Loucy (cell line): Measurements from ENCODE around the gene TNFAIP3.
"Not testable (repeated sequence)": the region's sequence is repeated elsewhere in the genome, so short reads cannot be mapped to it uniquely, and the experiment has no call there.

Source experiments
- H2AFZ ChIP-seq: fragments of 200-600 bp; sonication (generic); 2 replicates; pipeline ENCODE4 v1.6.0; 2016; ENCODE audit warnings: antibody characterized with exemption, mild to moderate bottlenecking, low read length, moderate library complexity
- H3F3A ChIP-seq: fragments of 200-600 bp; 2 replicates; pipeline ENCODE4 v1.6.0; 2016; ENCODE audit warnings: antibody characterized with exemption, low read depth, mild to moderate bottlenecking
- H3K27me3 ChIP-seq: fragments of 200-600 bp; sonication (generic); 2 replicates; pipeline ENCODE4 v1.6.1; 2014; ENCODE audit warnings: low read length, mild to moderate bottlenecking; ENCODE audit not compliant: insufficient read depth, poor library complexity, severe bottlenecking
- H3K36me3 ChIP-seq: fragments of 200-600 bp; sonication (generic); 2 replicates; pipeline ENCODE4 v1.6.1; 2016; ENCODE audit warnings: low read length; ENCODE audit not compliant: insufficient read depth
- H3K4me1 ChIP-seq: fragments of 200-600 bp; sonication (generic); 2 replicates; pipeline ENCODE4 v1.5.1; 2014; ENCODE audit warnings: low read length, mild to moderate bottlenecking; ENCODE audit not compliant: insufficient read depth, poor library complexity, severe bottlenecking
- H3K4me2 ChIP-seq: fragments of 200-600 bp; sonication (generic); 2 replicates; pipeline ENCODE4 v1.6.0; 2014; ENCODE audit warnings: antibody characterized with exemption, low read length, low read depth, mild to moderate bottlenecking; ENCODE audit not compliant: poor library complexity, severe bottlenecking
- H3K4me3 ChIP-seq: fragments of 200-600 bp; sonication (generic); 2 replicates; pipeline ENCODE4 v1.5.1; 2014; ENCODE audit warnings: low read length, mild to moderate bottlenecking, mixed read lengths; ENCODE audit not compliant: poor library complexity, severe bottlenecking
- H3K79me2 ChIP-seq: fragments of 200-600 bp; sonication (generic); 2 replicates; pipeline ENCODE4 v1.6.1; 2014; ENCODE audit warnings: low read length; ENCODE audit not compliant: insufficient read depth
- H3K9ac ChIP-seq: fragments of 200-600 bp; sonication (generic); 2 replicates; pipeline ENCODE4 v1.6.0; 2014; ENCODE audit warnings: mild to moderate bottlenecking, low read depth, low read length, moderate library complexity; ENCODE audit not compliant: poor library complexity, severe bottlenecking
- H3K9me2 ChIP-seq: fragments of 200-600 bp; sonication (generic); replicated peaks from 2 replicates; pipeline ENCODE4 v1.6.1; 2016; ENCODE audit warnings: low read depth, low read length, mixed read lengths
- H3K9me3 ChIP-seq: fragments of 200-600 bp; sonication (generic); 2 replicates; pipeline ENCODE4 v1.6.1; 2014; ENCODE audit warnings: mild to moderate bottlenecking, antibody characterized with exemption, low read length, low read depth; ENCODE audit not compliant: insufficient read depth
- H4K20me1 ChIP-seq: fragments of 200-600 bp; sonication (generic); 2 replicates; pipeline ENCODE4 v1.6.0; 2014; ENCODE audit warnings: antibody characterized with exemption, low read length, mild to moderate bottlenecking; ENCODE audit not compliant: insufficient read depth, poor library complexity, severe bottlenecking
- EZH2phosphoT487 ChIP-seq: fragments of 200-600 bp; IDR thresholded peaks from 2 replicates; pipeline ENCODE4 v1.6.1; 2018; ENCODE audit warnings: antibody characterized with exemption, mild to moderate bottlenecking, moderate library complexity, borderline replicate concordance
- TF ChIP-seq, protein P1 (sequence below): fragments of 200-600 bp; sonication (generic); conservative IDR thresholded peaks from 2 replicates; pipeline ENCODE4 v1.5.1; 2014; ENCODE audit warnings: mild to moderate bottlenecking, antibody characterized with exemption, low read length

TNFAIP3 gene

GRCh38 chr6:137893726-137894125 is 26.7 kb downstream of the TNFAIP3 start:
- Histone ChIP-seq H3K9ac (no peak overlapping the region), H3K79me2 (no peaks in the 10 kb centered on the region), H3K9me2 (0 out of 2 replicates have a peak, but pooled peaks cover 5% of the 10 kb centered on the region), H3K4me2 (no peak overlapping the region), H3K9me3 (no peaks in the 10 kb centered on the region), H2AFZ (no peak overlapping the region), H3F3A (no peaks in the 10 kb centered on the region), H3K4me1 (no peaks in the 10 kb centered on the region), H4K20me1 (no peaks in the 10 kb centered on the region), H3K27me3 (no peaks in the 10 kb centered on the region), H3K36me3 (no peaks in the 10 kb centered on the region), H3K4me3 (no peak overlapping the region)
- TF ChIP-seq, protein P1, sequence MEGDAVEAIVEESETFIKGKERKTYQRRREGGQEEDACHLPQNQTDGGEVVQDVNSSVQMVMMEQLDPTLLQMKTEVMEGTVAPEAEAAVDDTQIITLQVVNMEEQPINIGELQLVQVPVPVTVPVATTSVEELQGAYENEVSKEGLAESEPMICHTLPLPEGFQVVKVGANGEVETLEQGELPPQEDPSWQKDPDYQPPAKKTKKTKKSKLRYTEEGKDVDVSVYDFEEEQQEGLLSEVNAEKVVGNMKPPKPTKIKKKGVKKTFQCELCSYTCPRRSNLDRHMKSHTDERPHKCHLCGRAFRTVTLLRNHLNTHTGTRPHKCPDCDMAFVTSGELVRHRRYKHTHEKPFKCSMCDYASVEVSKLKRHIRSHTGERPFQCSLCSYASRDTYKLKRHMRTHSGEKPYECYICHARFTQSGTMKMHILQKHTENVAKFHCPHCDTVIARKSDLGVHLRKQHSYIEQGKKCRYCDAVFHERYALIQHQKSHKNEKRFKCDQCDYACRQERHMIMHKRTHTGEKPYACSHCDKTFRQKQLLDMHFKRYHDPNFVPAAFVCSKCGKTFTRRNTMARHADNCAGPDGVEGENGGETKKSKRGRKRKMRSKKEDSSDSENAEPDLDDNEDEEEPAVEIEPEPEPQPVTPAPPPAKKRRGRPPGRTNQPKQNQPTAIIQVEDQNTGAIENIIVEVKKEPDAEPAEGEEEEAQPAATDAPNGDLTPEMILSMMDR = no peak
- TF ChIP-seq EZH2phosphoT487 = no peak

GRCh38 chr6:137894378-137894777 is 27.3 kb downstream of the TNFAIP3 start:
- not testable (repeated sequence) for H3K4me2 ChIP-seq, H3K79me2 ChIP-seq, H3K4me1 ChIP-seq, H3K4me3 ChIP-seq, H3K9me3 ChIP-seq, H2AFZ ChIP-seq, H3K27me3 ChIP-seq, H3K9me2 ChIP-seq, H3K36me3 ChIP-seq, H3F3A ChIP-seq, H4K20me1 ChIP-seq, H3K9ac ChIP-seq

DNA sequence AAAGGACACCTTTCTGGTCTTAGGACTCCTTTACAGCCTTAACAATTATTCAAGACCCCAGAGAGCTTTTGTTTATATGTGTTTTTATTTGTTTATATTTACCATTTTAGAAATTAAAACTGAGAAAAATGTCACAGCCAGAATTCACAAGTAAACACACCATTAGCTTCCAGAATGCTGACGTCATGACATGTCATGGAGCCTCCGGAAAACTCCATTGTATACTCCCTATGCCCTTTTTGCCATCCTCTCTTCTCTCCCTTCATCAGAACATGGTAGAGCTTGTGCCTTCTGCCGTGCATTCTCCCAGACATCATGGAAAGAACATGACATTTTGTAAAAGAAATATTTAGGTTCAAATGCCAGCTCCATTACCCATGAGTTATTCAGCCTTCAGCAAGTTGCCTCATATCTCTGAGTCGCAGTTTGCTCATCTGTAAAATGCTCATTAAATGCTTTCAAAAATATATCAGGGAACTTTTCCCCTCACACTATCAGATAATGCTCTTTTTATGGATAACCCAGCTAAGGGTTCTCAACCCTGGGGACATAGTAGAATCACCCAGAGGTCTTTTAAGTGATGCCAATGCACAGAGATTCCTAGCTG is 27.8 kb downstream of the TNFAIP3 start:
- TF ChIP-seq, protein P1 = no peak
- no peak for TF ChIP-seq EZH2phosphoT487
- Histone ChIP-seq H3K4me3 (no peak overlapping the region), H3K4me1 (no peaks in the 10 kb centered on the region), H3K36me3 (no peaks in the 10 kb centered on the region), H3K4me2 (no peak overlapping the region), H4K20me1 (no peaks in the 10 kb centered on the region), H3K9me2 (0 out of 2 replicates have a peak, but pooled peaks cover 5% of the 10 kb centered on the region), H3K79me2 (no peaks in the 10 kb centered on the region), H2AFZ (no peak overlapping the region), H3K9ac (no peak overlapping the region), H3F3A (no peaks in the 10 kb centered on the region), H3K27me3 (no peaks in the 10 kb centered on the region), H3K9me3 (no peaks in the 10 kb centered on the region)

- H2AFZ ChIP-seq = no peak overlapping the region; the same call in 1 of the 2 replicates
- H3K4me1 ChIP-seq = no peaks in the 10 kb centered on the region
- no peak overlapping the region for H3K4me2 ChIP-seq
- no peaks in the 10 kb centered on the region for H4K20me1 ChIP-seq
- H3K9me3 ChIP-seq = no peaks in the 10 kb centered on the region
- TF ChIP-seq, protein P1 = no peak
- H3K9ac ChIP-seq = no peak overlapping the region
- no peaks in the 10 kb centered on the region for H3K79me2 ChIP-seq
- no peaks in the 10 kb centered on the region for H3F3A ChIP-seq
- no peak overlapping the region for H3K4me3 ChIP-seq
- H3K27me3 ChIP-seq = no peaks in the 10 kb centered on the region
- no peaks in the 10 kb centered on the region for H3K36me3 ChIP-seq
- H3K9me2 ChIP-seq = 0 out of 2 replicates have a peak, but pooled peaks cover 5% of the 10 kb centered on the region
Observed at GRCh38 chr6:137896647-137897046, 29.6 kb downstream of the TNFAIP3 start.
